IMR-90 (cell line): ENCODE measurements around the gene FAF2. TPM values are rescaled to one million over a fixed set of nuclear protein-coding genes. Genes with fewer than 3 reads are reported as not detected.

Experiments used
- ATAC-seq: fragments of 200-7000 bp; cut with Tn5 transposase; 2 replicates; pipeline ENCODE4 v1.9.1; 2020; ENCODE audit warnings: low read depth, mild to moderate bottlenecking, moderate library complexity
- BruUV-seq: library from RNA; stranded (reverse); fragments of 400-500 nt; replicated peaks from 2 replicates; lab custom pipeline; 2021; lab: Mats Ljungman, UMichigan
- CTCF ChIA-PET: fragments of 300-600 bp; formaldehyde crosslinking; extraction: SDS; loops from one replicate; lab custom pipeline; 2021; ENCODE audit warnings: antibody characterized with exemption; lab: Yijun Ruan, JAX
- POLR2A ChIA-PET: fragments of 300-600 bp; sonication (Branson Sonifier 250); formaldehyde crosslinking; loops from one replicate; lab custom pipeline; 2022; ENCODE audit warnings: antibody characterized with exemption; ENCODE audit not compliant: unreplicated experiment; lab: Charles Lee
- DNase-seq: peaks from one replicate; pipeline ENCODE4 v3.0.0; 2013
- H2AFZ ChIP-seq: replicated peaks from 2 replicates; pipeline ENCODE3; 2013; ENCODE audit warnings: low read length, mild to moderate bottlenecking; ENCODE audit not compliant: poor library complexity
- H2AK5ac ChIP-seq: 2 replicates; pipeline ENCODE4 v1.6.1; 2013; ENCODE audit warnings: low read depth, low read length, inconsistent platforms
- H2AK9ac ChIP-seq: replicated peaks from 2 replicates; pipeline ENCODE3; 2013; ENCODE audit warnings: mild to moderate bottlenecking, low read depth, low read length, moderate library complexity; ENCODE audit not compliant: poor library complexity
- H2BK120ac ChIP-seq: 2 replicates; pipeline ENCODE4 v1.6.1; 2013; ENCODE audit warnings: low read depth, low read length, inconsistent platforms
- H2BK15ac ChIP-seq: 3 replicates; pipeline ENCODE4 v1.6.1; 2013; ENCODE audit warnings: low read depth, low read length, inconsistent platforms
- H2BK20ac ChIP-seq: 2 replicates; pipeline ENCODE4 v1.6.1; 2013; ENCODE audit warnings: low read depth, mild to moderate bottlenecking, inconsistent platforms, low read length, moderate library complexity
- H2BK5ac ChIP-seq: 2 replicates; pipeline ENCODE4 v1.6.1; 2013; ENCODE audit warnings: mild to moderate bottlenecking, low read depth, low read length, inconsistent platforms; ENCODE audit not compliant: poor library complexity, severe bottlenecking
- H3K14ac ChIP-seq: replicated peaks from 2 replicates; pipeline ENCODE4 v1.6.1; 2013; ENCODE audit warnings: low read depth, low read length, inconsistent platforms
- H3K18ac ChIP-seq: 2 replicates; pipeline ENCODE4 v1.6.1; 2013; ENCODE audit warnings: low read depth, low read length, control low read depth
- H3K23ac ChIP-seq: 2 replicates; pipeline ENCODE4 v1.6.1; 2013; ENCODE audit warnings: low read depth, low read length, inconsistent platforms
- H3K27ac ChIP-seq: 2 replicates; pipeline ENCODE4 v1.5.1; 2013; ENCODE audit warnings: mild to moderate bottlenecking, control low read depth, low read length; ENCODE audit not compliant: insufficient read depth
- H3K27me3 ChIP-seq: 2 replicates; pipeline ENCODE4 v1.6.1; 2013; ENCODE audit warnings: low read length; ENCODE audit not compliant: control insufficient read depth, insufficient read depth
- H3K36me3 ChIP-seq: 2 replicates; pipeline ENCODE4 v1.6.1; 2013; ENCODE audit warnings: low read length, mixed read lengths; ENCODE audit not compliant: control insufficient read depth, insufficient read depth
- H3K4ac ChIP-seq: 2 replicates; pipeline ENCODE4 v1.6.1; 2013; ENCODE audit warnings: low read depth, low read length, inconsistent platforms
- H3K4me1 ChIP-seq: 2 replicates; pipeline ENCODE4 v1.6.1; 2013; ENCODE audit warnings: low read length, mixed read lengths; ENCODE audit not compliant: control insufficient read depth, insufficient read depth
- H3K4me2 ChIP-seq: 2 replicates; pipeline ENCODE4 v1.6.1; 2013; ENCODE audit warnings: low read depth, mild to moderate bottlenecking, control low read depth, low read length, moderate library complexity
- H3K4me3 ChIP-seq: 2 replicates; pipeline ENCODE4 v1.5.1; 2013; ENCODE audit warnings: low read depth, mild to moderate bottlenecking, control low read depth, low read length, moderate library complexity; ENCODE audit not compliant: insufficient read depth
- H3K56ac ChIP-seq: 2 replicates; pipeline ENCODE4 v1.6.1; 2013; ENCODE audit warnings: low read length, inconsistent platforms; ENCODE audit not compliant: insufficient read depth; ENCODE audit errors: extremely low read depth
- H3K79me1 ChIP-seq, 2 experiments: 2 replicates each; pipeline ENCODE4 v1.6.1; 2013; ENCODE audit warnings: low read length in 2 of 2, inconsistent platforms in 1 of 2, low read depth in 1 of 2
- H3K9ac ChIP-seq: 2 replicates; pipeline ENCODE4 v1.6.1; 2013; ENCODE audit warnings: low read depth, low read length, control low read depth
- H3K9me1 ChIP-seq: 2 replicates; pipeline ENCODE4 v1.6.1; 2013; ENCODE audit warnings: low read length, inconsistent platforms; ENCODE audit not compliant: insufficient read depth
- H3K9me3 ChIP-seq: 2 replicates; pipeline ENCODE4 v1.6.1; 2013; ENCODE audit warnings: low read length; ENCODE audit not compliant: control insufficient read depth, insufficient read depth
- H4K20me1 ChIP-seq: 2 replicates; pipeline ENCODE4 v1.6.1; 2013; ENCODE audit warnings: low read length, inconsistent platforms; ENCODE audit not compliant: insufficient read depth
- H4K5ac ChIP-seq: 2 replicates; pipeline ENCODE4 v1.6.1; 2013; ENCODE audit warnings: mild to moderate bottlenecking, low read depth, low read length, control low read depth
- H4K8ac ChIP-seq, 2 experiments: 2 replicates each; pipeline ENCODE4 v1.6.1; 2013; ENCODE audit warnings: low read depth in 2 of 2, low read length in 2 of 2, control low read depth in 1 of 2, inconsistent platforms in 1 of 2
- H4K91ac ChIP-seq: 2 replicates; pipeline ENCODE4 v1.6.1; 2013; ENCODE audit warnings: low read depth, low read length, inconsistent platforms; ENCODE audit not compliant: insufficient read depth
- BHLHE40 ChIP-seq: fragments of 150-350 bp; IDR thresholded peaks from 2 replicates; pipeline ENCODE4 v1.6.1; 2016; ENCODE audit warnings: mild to moderate bottlenecking, low read depth, low read length
- CEBPB ChIP-seq: IDR thresholded peaks from 2 replicates; pipeline ENCODE4 v1.6.1; 2012; ENCODE audit warnings: low read depth, low read length, improper control_type of control experiment
- CHD1 ChIP-seq: IDR thresholded peaks from 2 replicates; pipeline ENCODE4 v1.6.1; 2012; ENCODE audit warnings: low read depth, low read length, improper control_type of control experiment
- FOS ChIP-seq: fragments of 150-350 bp; IDR thresholded peaks from 2 replicates; pipeline ENCODE4 v1.6.1; 2016; ENCODE audit warnings: low read depth, low read length
- MAFK ChIP-seq: IDR thresholded peaks from 2 replicates; pipeline ENCODE4 v1.6.1; 2012; ENCODE audit warnings: low read depth, low read length, improper control_type of control experiment
- MXI1 ChIP-seq: IDR thresholded peaks from 2 replicates; pipeline ENCODE4 v1.6.1; 2012; ENCODE audit warnings: low read depth, mild to moderate bottlenecking, low read length, moderate library complexity, borderline replicate concordance
- NFE2L2 ChIP-seq: fragments of 150-350 bp; IDR thresholded peaks from 2 replicates; pipeline ENCODE4 v1.6.1; 2016; ENCODE audit warnings: low read depth, mild to moderate bottlenecking, low read length
- POLR2A ChIP-seq: IDR thresholded peaks from 2 replicates; pipeline ENCODE4 v1.6.1; 2012; ENCODE audit warnings: mild to moderate bottlenecking, low read depth, low read length
- RAD21 ChIP-seq: IDR thresholded peaks from 2 replicates; pipeline ENCODE4 v1.6.1; 2012; ENCODE audit warnings: low read length, improper control_type of control experiment
- SMC3 ChIP-seq: fragments of 150-350 bp; IDR thresholded peaks from 2 replicates; pipeline ENCODE4 v1.6.1; 2016; ENCODE audit warnings: low read depth, mild to moderate bottlenecking, antibody characterized with exemption, low read length, moderate library complexity
- WGBS, 2 experiments: methylation state at CpG; one replicate each; pipeline versions ENCODE4 v1.1.5 to v1.1.7; 2013; ENCODE audit warnings: missing lambda C conversion rate in 2 of 2; ENCODE audit not compliant: insufficient read length in 1 of 2; ENCODE audit errors: extremely low coverage in 2 of 2; 5-methylcytosine and 5-hydroxymethylcytosine counted together
- dilution Hi-C: fragments of 300-500 bp; cut with HindIII; formaldehyde crosslinking; loops from one replicate; pipeline ENCODE4 v1.14.3; 2018; ENCODE audit warnings: low sequenced_read_pairs; ENCODE audit not compliant: unreplicated experiment
- in situ Hi-C: fragments of 300-500 bp; cut with MboI; formaldehyde crosslinking; loops from 3 replicates; pipeline ENCODE4 v1.14.3; 2019; ENCODE audit warnings: low sequenced_read_pairs, inconsistent platforms, mixed read lengths
- intact Hi-C: fragments of 100-400 bp; cut with micrococcal nuclease; formaldehyde crosslinking; loops from 2 replicates; pipeline ENCODE4 v1.10.0; 2022
- polyA plus RNA-seq, 3 experiments: library from polyadenylated mRNA; depleted of rRNA; stranded (reverse); fragments of >200 nt; gene quantifications; 2 replicates each; pipeline ENCODE4 v1.2.3, GENCODE V29; 2012; ENCODE audit warnings: low replicate concordance in 1 of 3
- total RNA-seq: library from RNA; depleted of rRNA; stranded (reverse); fragments of >200 nt; gene quantifications from 2 replicates; pipeline ENCODE4 v1.2.3, GENCODE V29; 2012
- TF ChIP-seq, protein P1 (sequence below): conservative IDR thresholded peaks from 2 replicates; pipeline ENCODE4 v1.5.1; 2012; ENCODE audit warnings: mild to moderate bottlenecking, low read depth, low read length, improper control_type of control experiment
- TF ChIP-seq, protein P2 (sequence below): fragments of 150-350 bp; IDR thresholded peaks from 2 replicates; pipeline ENCODE4 v1.6.1; 2016; ENCODE audit warnings: low read depth, mild to moderate bottlenecking, low read length, moderate library complexity, borderline replicate concordance
- TF ChIP-seq, protein P3 (sequence below): fragments of 150-350 bp; IDR thresholded peaks from 2 replicates; pipeline ENCODE4 v1.6.1; 2017; ENCODE audit warnings: mild to moderate bottlenecking, antibody characterized with exemption, low read length, low read depth

Gene FAF2
- total and polyA plus RNA-seq, 2 of the 4 experiments (the other 2 are of a cell fraction): 32.9 to 47.0 TPM

DNA sequence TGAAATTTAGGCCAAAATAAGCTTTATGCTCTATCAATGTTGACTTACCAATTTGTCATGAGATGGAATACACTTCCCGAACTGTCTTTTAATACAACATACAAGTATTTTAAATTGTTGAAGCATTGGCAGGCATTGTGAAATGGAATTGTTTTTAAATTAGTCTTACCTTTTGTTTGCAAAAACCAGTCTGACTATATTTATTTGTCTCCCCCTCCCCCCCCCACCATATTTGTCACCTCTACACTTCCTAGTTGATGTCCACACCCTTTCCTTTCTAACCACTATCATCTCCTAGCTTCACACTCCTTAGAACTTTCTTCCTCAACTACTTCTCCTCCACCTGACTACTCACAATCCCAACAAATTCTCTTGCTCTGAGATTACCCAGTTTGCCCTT lies 40.9 kb downstream of the FAF2 start:
- H4K91ac ChIP-seq: no peak overlapping the region
- in situ Hi-C loops (no loop called here), intact Hi-C loops (no loop called here), dilution Hi-C loops (no loop called here)
- DNase-seq (no peak), ATAC-seq (no peak)
- CTCF ChIA-PET: interaction anchor here (0.9 kb wide), 1 partner anchor 41 kb away, joined by 3 read pairs; the partner anchor contains the start of gene FAF2
- no peak overlapping the region for H2BK15ac ChIP-seq
- H3K4me2 ChIP-seq: no peak overlapping the region
- no peak overlapping the region for H4K8ac ChIP-seq
- no peak overlapping the region for H2BK20ac ChIP-seq
- H3K18ac ChIP-seq: no peak overlapping the region
- H4K5ac ChIP-seq: no peak overlapping the region
- H3K4me3 ChIP-seq: no peak overlapping the region
- no peak overlapping the region for H2AFZ ChIP-seq
- H3K79me1 ChIP-seq: peaks cover 54 to 63% of the 10 kb centered on the region in 2 experiments
- peak overlapping the region; percentile 40; the same call in 1 of the 2 replicates for H2AK5ac ChIP-seq
- H3K9me1 ChIP-seq: peaks cover 24% of the 10 kb centered on the region
- no peak overlapping the region for H3K56ac ChIP-seq
- H3K4ac ChIP-seq: no peak overlapping the region
- peaks cover 41% of the 10 kb centered on the region for H3K36me3 ChIP-seq
- H4K20me1 ChIP-seq: peaks cover 17% of the 10 kb centered on the region; the same call in 1 of the 2 replicates
- BruUV-seq: no TSS peak
- no peaks in the 10 kb centered on the region for H3K27me3 ChIP-seq
- H3K9ac ChIP-seq: no peak overlapping the region
- H3K4me1 ChIP-seq: peaks cover 10% of the 10 kb centered on the region
- H2BK120ac ChIP-seq: no peak overlapping the region
- POLR2A ChIA-PET: no interaction called here
- no peak overlapping the region for H2AK9ac ChIP-seq
- H3K14ac ChIP-seq: no peak overlapping the region
- no peaks in the 10 kb centered on the region for H3K9me3 ChIP-seq
- WGBS, 2 experiments: no CpG with 5 or more reads among the region's 1 CpG
- TF ChIP-seq, protein P1, sequence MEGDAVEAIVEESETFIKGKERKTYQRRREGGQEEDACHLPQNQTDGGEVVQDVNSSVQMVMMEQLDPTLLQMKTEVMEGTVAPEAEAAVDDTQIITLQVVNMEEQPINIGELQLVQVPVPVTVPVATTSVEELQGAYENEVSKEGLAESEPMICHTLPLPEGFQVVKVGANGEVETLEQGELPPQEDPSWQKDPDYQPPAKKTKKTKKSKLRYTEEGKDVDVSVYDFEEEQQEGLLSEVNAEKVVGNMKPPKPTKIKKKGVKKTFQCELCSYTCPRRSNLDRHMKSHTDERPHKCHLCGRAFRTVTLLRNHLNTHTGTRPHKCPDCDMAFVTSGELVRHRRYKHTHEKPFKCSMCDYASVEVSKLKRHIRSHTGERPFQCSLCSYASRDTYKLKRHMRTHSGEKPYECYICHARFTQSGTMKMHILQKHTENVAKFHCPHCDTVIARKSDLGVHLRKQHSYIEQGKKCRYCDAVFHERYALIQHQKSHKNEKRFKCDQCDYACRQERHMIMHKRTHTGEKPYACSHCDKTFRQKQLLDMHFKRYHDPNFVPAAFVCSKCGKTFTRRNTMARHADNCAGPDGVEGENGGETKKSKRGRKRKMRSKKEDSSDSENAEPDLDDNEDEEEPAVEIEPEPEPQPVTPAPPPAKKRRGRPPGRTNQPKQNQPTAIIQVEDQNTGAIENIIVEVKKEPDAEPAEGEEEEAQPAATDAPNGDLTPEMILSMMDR: no peak
- no peak for TF ChIP-seq POLR2A
- no peak for TF ChIP-seq SMC3
- TF ChIP-seq NFE2L2: no peak
- TF ChIP-seq CHD1: no peak
- TF ChIP-seq, protein P2, sequence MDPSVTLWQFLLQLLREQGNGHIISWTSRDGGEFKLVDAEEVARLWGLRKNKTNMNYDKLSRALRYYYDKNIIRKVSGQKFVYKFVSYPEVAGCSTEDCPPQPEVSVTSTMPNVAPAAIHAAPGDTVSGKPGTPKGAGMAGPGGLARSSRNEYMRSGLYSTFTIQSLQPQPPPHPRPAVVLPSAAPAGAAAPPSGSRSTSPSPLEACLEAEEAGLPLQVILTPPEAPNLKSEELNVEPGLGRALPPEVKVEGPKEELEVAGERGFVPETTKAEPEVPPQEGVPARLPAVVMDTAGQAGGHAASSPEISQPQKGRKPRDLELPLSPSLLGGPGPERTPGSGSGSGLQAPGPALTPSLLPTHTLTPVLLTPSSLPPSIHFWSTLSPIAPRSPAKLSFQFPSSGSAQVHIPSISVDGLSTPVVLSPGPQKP: no peak
- TF ChIP-seq MXI1: no peak
- no peak for TF ChIP-seq BHLHE40
- no peak for TF ChIP-seq MAFK
- no peak for TF ChIP-seq FOS
- TF ChIP-seq, protein P3, sequence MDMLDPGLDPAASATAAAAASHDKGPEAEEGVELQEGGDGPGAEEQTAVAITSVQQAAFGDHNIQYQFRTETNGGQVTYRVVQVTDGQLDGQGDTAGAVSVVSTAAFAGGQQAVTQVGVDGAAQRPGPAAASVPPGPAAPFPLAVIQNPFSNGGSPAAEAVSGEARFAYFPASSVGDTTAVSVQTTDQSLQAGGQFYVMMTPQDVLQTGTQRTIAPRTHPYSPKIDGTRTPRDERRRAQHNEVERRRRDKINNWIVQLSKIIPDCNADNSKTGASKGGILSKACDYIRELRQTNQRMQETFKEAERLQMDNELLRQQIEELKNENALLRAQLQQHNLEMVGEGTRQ: no peak
- no peak for TF ChIP-seq CEBPB
- no peak for TF ChIP-seq RAD21
- no peak overlapping the region for H2BK5ac ChIP-seq
- no peak overlapping the region for H3K27ac ChIP-seq
- no peak overlapping the region for H3K23ac ChIP-seq
